Kidney epithelial cell (primary cell): ENCODE measurements around the gene CHCT1. TPM values are rescaled to one million over a fixed set of nuclear protein-coding genes. Genes with fewer than 3 reads are reported as not detected.

Source experiments
- DNase-seq: peaks from one replicate; pipeline ENCODE4 v3.0.0-alpha.2; 2010; ENCODE audit warnings: low read depth
- H3K27me3 ChIP-seq: 2 replicates; pipeline ENCODE4 v1.6.0; 2011; ENCODE audit warnings: low read length; ENCODE audit not compliant: control insufficient read depth, insufficient read depth
- H3K36me3 ChIP-seq: 2 replicates; pipeline ENCODE4 v1.5.1; 2011; ENCODE audit warnings: low read length; ENCODE audit not compliant: control insufficient read depth, insufficient read depth
- H3K4me3 ChIP-seq: 2 replicates; pipeline ENCODE4 v1.5.1; 2011; ENCODE audit warnings: low read depth, mild to moderate bottlenecking, control low read depth, low read length
- CTCF ChIP-seq: IDR thresholded peaks from 2 replicates; pipeline ENCODE4 v1.5.1; 2011; ENCODE audit warnings: mild to moderate bottlenecking, moderate library complexity, low read length, control low read depth, inconsistent platforms; ENCODE audit not compliant: insufficient read depth, poor library complexity, severe bottlenecking
- total RNA-seq: library from RNA; depleted of rRNA; stranded (reverse); fragments of >200 nt; gene quantifications from 2 replicates; pipeline ENCODE4 v1.2.3, GENCODE V29; 2015

The CHCT1 gene
- total RNA-seq, 1 donor from 2014 or later: not detected

GRCh38 chr17:60396412-60396811, 25.9 kb upstream of the CHCT1 start:
- Histone ChIP-seq H3K36me3 (no peaks in the 10 kb centered on the region), H3K27me3 (no peaks in the 10 kb centered on the region), H3K4me3 (no peak overlapping the region)
- no peak for DNase-seq
- no peak for TF ChIP-seq CTCF

DNA sequence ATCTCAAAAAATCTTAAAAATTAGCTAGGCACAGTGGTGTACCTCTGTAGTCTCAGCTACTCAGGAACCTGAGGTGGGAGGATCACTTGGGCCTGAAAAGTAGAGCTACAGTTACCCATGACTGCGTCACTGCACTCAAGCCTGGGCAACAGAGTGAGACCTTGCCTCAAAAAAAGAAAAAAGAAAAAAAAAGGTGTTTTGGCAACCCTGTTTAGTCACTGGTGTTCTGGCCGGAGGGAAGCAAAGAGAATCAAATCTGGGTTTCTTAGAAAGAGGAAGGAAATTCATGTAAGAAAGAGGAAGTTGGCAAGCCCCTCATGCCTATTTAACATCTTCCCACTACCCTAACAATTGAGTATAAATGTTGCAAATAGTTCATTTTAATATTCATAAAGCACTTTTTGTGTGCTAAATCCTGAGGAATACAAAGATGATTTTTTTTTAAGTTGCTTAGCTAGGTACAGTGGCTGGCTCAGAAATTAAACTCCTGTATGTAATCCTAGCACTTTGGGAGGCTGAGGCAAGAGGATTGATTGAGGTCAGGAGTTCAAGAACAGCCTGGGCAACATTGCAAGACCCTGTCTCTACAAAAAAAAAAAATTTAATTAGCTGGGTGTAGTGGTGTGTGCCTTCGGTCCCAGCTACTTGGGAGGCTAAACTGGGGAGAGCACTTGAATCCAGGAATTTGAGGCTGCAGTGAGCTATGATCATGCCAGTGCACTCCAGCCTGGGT, 23.9 kb upstream of the CHCT1 start:
- Histone ChIP-seq H3K4me3 (no peak overlapping the region), H3K36me3 (no peaks in the 10 kb centered on the region), H3K27me3 (no peaks in the 10 kb centered on the region)
- DNase-seq: no peak
- no peak for TF ChIP-seq CTCF

- DNase-seq: no peak
- H3K36me3 ChIP-seq: no peaks in the 10 kb centered on the region
- no peak for TF ChIP-seq CTCF
- H3K27me3 ChIP-seq: no peaks in the 10 kb centered on the region
- H3K4me3 ChIP-seq: no peak overlapping the region
These were observed 20.5 kb upstream of the CHCT1 start for GRCh38 chr17:60401819-60402218.

DNA sequence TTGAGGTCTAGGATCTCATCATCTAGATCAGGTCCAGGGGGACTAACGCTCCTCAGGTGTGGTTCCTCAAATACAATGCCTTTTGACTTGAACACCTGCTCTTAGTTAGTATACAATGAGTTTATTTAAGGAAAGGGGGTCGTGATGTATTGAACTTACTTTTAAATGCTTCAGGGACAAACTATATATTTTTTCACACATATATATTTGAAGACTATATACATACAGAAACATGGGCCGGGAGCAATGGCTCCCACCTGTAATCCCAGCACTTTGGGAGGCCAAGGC, 18.8 kb upstream of the CHCT1 start:
- H3K36me3 ChIP-seq: no peaks in the 10 kb centered on the region
- no peaks in the 10 kb centered on the region for H3K27me3 ChIP-seq
- H3K4me3 ChIP-seq: no peak overlapping the region
- TF ChIP-seq CTCF: no peak
- no peak for DNase-seq

GRCh38 chr17:60403962-60404361, 18.3 kb upstream of the CHCT1 start:
- no peaks in the 10 kb centered on the region for H3K36me3 ChIP-seq
- no peaks in the 10 kb centered on the region for H3K27me3 ChIP-seq
- H3K4me3 ChIP-seq: no peak overlapping the region
- no peak for TF ChIP-seq CTCF
- DNase-seq: no peak

DNA sequence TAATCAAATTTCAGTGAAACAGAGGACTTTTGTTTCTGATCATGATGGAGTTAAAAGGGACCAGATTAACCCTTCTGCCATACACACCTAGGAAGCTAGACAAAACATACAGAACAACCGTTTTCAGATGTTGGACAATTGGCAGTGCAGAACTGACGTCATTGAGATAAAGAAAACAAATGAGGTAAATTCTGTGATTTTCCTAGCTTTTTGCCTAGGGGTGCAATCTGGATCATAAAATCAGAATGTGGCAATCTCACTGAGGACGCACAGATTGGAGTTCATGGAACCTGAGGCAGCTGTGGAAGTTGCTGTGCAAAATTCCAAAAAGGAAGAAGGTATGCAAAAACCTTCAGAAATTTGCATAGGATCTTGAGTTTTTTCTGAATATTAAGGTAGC, 15.4 kb upstream of the CHCT1 start:
- no peak for DNase-seq
- Histone ChIP-seq H3K4me3 (no peak overlapping the region), H3K27me3 (no peaks in the 10 kb centered on the region), H3K36me3 (no peaks in the 10 kb centered on the region)
- TF ChIP-seq CTCF: no peak
